GM12891 (cell line): ENCODE data around the gene PCDHGA5.
"Not testable (repeated sequence)": the region's sequence is repeated elsewhere in the genome, so short reads cannot be mapped to it uniquely, and the experiment has no call there.

Source experiments
- DNase-seq: peaks from one replicate; pipeline ENCODE4 v3.0.0; 2011; ENCODE audit warnings: low spot score; ENCODE audit not compliant: insufficient read length
- FAIRE-seq: peaks from 2 replicates; lab custom pipeline; 2011; peaks lifted over from hg19 to GRCh38; lab: Jason Lieb, UNC
- PAX5 ChIP-seq: IDR thresholded peaks from 2 replicates; pipeline ENCODE4 v1.6.1; 2011; ENCODE audit warnings: low read length, moderate library complexity, mild to moderate bottlenecking; ENCODE audit not compliant: insufficient read depth, severe bottlenecking
- POLR2A ChIP-seq: IDR thresholded peaks from 2 replicates; pipeline ENCODE4 v1.6.1; 2011; ENCODE audit warnings: low read depth, low read length, control low read depth
- POLR2AphosphoS5 ChIP-seq: IDR thresholded peaks from 2 replicates; pipeline ENCODE4 v1.6.1; 2011; ENCODE audit warnings: low read depth, low read length, control low read depth
- POU2F2 ChIP-seq: IDR thresholded peaks from 2 replicates; pipeline ENCODE4 v1.6.1; 2011; ENCODE audit warnings: low read depth, mild to moderate bottlenecking, control low read depth, low read length, moderate library complexity
- SPI1 ChIP-seq: IDR thresholded peaks from 2 replicates; pipeline ENCODE4 v1.6.1; 2011; ENCODE audit warnings: low read depth, low read length, control low read depth
- TAF1 ChIP-seq: IDR thresholded peaks from 2 replicates; pipeline ENCODE4 v1.6.1; 2011; ENCODE audit warnings: low read depth, low read length, control low read depth

Gene PCDHGA5

DNA sequence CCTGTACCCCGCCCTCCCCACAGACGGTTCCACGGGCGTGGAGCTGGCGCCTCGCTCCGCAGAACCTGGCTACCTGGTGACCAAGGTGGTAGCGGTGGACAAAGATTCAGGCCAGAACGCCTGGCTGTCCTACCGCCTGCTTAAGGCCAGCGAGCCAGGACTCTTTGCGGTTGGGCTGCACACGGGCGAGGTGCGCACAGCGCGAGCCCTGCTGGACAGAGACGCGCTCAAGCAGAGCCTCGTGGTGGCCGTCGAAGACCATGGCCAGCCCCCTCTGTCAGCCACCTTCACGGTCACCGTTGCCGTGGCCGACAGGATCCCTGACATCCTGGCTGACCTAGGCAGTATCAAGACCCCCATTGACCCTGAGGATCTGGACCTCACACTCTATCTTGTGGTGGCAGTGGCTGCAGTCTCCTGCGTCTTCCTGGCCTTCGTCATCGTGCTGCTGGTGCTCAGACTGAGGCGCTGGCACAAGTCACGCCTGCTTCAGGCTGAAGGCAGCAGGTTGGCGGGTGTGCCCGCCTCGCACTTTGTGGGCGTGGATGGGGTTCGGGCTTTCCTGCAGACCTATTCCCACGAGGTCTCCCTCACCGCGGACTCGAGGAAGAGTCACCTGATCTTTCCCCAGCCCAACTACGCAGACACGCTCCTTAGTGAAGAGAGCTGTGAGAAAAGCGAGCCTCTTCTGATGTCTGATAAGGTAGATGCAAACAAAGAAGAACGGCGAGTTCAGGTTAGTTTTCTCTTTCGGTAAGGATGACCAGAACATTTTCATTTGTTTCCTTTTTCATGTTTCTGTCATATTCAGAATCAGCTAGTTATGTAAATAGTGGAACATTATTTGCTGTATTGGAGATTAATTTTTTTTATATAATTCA lies 2.3 kb downstream of the PCDHGA5 start:
- DNase-seq, result no peak
- no peak for FAIRE-seq
- no peak for TF ChIP-seq SPI1
- no peak for TF ChIP-seq POLR2AphosphoS5
- no peak for TF ChIP-seq POLR2A
- no peak for TF ChIP-seq PAX5
- TF ChIP-seq TAF1, result no peak

DNA sequence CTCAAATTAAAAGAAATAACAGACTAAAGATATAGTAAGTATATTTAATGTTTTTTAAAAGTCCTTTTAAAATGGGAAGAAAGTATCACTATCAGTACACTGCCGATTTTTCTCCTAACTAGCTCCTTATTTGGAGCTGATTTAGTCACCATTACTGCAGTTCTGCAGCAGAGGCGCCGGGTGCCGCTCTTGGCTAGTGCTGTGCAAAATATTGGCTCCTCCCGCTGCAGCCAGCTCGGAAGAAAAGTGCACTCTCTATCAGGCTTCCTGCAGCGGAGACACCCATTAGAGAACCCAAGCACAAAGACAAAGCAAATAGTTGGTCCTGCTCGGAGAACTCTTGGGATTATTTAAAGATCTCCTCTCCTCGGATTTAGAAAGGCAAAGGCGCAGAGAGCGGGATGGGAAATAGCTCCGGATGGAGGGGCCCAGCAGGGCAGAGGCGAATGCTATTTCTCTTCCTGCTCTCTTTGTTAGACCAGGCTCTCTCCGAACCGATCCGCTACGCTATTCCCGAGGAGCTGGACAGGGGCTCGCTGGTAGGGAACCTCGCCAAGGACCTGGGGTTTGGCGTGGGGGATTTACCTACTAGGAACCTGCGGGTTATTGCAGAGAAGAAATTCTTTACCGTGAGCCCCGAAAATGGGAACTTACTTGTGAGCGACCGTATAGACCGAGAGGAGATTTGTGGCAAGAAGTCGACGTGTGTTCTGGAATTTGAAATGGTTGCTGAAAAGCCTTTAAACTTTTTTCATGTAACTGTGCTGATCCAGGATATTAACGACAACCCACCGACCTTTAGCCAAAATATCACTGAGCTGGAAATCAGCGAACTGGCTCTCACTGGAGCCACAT lies 6.3 kb downstream of the PCDHGA5 start, which contains the start of gene PCDHGB3:
TSS of gene PCDHGB3 (plus strand) at position 249 of the 855 bp plus-strand sequence. CDS start at position 402, 153 bp downstream.
- peak; percentile 5 for FAIRE-seq
- peak; percentile 43 for DNase-seq
- TF ChIP-seq TAF1 (no peak), POLR2A (no peak)

- DNase-seq (no peak), FAIRE-seq (no peak)
- TF ChIP-seq TAF1 (no peak), SPI1 (no peak), PAX5 (no peak), POLR2AphosphoS5 (no peak), POLR2A (no peak), POU2F2 (no peak)
Observed at GRCh38 chr5:141371572-141372475, 7.9 kb downstream of the PCDHGA5 start.

- no peak for DNase-seq
- TF ChIP-seq POLR2A, result no peak
- no peak for TF ChIP-seq PAX5
- no peak for TF ChIP-seq TAF1
- no peak for TF ChIP-seq POU2F2
- TF ChIP-seq POLR2AphosphoS5, result no peak
- no peak for TF ChIP-seq SPI1
- no peak for FAIRE-seq
Observed at GRCh38 chr5:141373673-141374317, 9.8 kb downstream of the PCDHGA5 start, which contains the start of gene PCDHGA6. Gene PCDHGA6 (plus strand): TSS chr5:141373891. CDS start chr5:141374084, 193 bp downstream.

GRCh38 chr5:141374627-141375026 lies 10.7 kb downstream of the PCDHGA5 start:
- DNase-seq, result no peak
- TF ChIP-seq POLR2AphosphoS5 (no peak), TAF1 (no peak), SPI1 (no peak), PAX5 (no peak), POLR2A (no peak), POU2F2 (no peak)
- FAIRE-seq, result no peak

DNA sequence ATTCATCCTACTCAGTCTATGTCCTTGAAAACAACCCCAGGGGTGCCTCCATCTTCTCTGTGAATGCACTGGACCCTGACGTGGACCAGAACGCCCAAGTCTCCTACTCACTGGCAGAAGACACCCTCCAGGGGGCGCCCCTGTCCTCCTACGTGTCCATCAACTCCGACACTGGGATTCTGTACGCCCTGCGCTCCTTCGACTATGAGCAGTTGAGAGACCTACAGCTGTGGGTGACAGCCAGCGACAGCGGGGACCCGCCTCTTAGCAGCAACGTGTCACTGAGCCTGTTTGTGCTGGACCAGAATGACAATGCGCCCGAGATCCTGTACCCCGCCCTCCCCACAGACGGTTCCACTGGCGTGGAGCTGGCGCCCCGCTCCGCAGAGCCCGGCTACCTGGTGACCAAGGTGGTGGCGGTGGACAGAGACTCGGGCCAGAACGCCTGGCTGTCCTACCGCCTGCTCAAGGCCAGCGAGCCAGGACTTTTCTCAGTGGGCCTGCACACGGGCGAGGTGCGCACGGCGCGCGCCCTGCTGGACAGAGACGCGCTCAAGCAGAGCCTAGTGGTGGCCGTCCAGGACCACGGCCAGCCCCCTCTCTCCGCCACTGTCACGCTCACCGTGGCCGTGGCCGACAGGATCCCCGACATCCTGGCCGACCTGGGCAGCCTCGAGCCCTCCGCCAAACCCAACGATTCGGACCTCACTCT lies 11.6 kb downstream of the PCDHGA5 start:
- not testable (repeated sequence) for FAIRE-seq, DNase-seq

DNA sequence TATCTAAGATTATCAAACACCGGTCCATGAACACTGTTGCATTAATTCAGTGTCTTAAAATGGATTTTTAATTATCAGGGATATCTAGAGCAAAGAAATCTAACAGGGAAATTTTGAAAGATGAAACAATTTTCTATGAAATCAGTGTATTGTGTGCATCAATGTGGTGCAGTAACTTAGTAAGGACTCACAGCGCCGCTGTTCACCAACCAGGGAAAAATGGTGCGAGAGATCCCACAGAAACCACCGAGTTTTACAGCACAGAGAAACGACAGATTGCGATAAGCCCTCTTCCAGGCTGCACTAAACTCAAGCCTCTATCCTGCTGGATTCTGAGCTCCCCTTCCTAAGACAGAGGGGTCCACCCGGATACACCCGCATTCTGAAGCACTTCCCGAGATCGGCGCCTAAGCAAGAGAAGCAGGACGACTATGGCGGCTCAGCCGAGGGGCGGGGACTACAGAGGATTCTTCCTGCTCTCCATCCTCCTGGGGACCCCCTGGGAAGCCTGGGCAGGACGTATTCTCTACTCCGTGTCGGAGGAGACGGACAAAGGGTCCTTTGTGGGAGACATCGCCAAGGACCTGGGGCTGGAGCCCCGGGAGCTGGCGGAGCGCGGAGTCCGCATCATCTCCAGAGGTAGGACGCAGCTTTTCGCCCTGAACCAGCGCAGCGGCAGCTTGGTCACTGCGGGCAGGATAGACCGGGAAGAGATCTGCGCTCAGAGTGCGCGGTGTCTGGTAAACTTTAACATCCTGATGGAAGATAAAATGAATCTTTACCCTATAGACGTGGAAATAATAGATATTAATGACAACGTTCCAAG lies 18.7 kb downstream of the PCDHGA5 start, which contains the start of gene PCDHGA7:
TSS of gene PCDHGA7 (plus strand) at position 274 of the 826 bp plus-strand sequence. CDS start at position 432, 158 bp downstream.
- FAIRE-seq (no peak), DNase-seq (no peak)
- no peak for TF ChIP-seq TAF1

GRCh38 chr5:141383345-141383744 lies 19.4 kb downstream of the PCDHGA5 start:
- TF ChIP-seq SPI1 (no peak), TAF1 (no peak), POU2F2 (no peak), POLR2A (no peak), PAX5 (no peak), POLR2AphosphoS5 (no peak)
- no peak for FAIRE-seq
- no peak for DNase-seq
